HG02623 (cell line): Measurements from ENCODE around the gene CXXC4.

Source experiments
- ATAC-seq: cut with Tn5 transposase; IDR thresholded peaks from one replicate; pipeline ENCODE4 v1.9.1; 2021; ENCODE audit warnings: moderate library complexity; ENCODE audit not compliant: unreplicated experiment

CXXC4 gene

GRCh38 chr4:104424475-104424941, 70.2 kb downstream of the CXXC4 start:
- no peak for ATAC-seq

GRCh38 chr4:104421566-104421965, 73.1 kb downstream of the CXXC4 start:
- ATAC-seq: no peak

- no peak for ATAC-seq
These were observed 73.9 kb downstream of the CXXC4 start for GRCh38 chr4:104420766-104421165.
